HG02840 (cell line): ENCODE data around the gene ETFBKMT.
A peak's percentile ranks its signal among the peaks of the same experiment; 100 is the strongest.
"Not testable (repeated sequence)": the region's sequence is repeated elsewhere in the genome, so short reads cannot be mapped to it uniquely, and the experiment has no call there.

Experiments
- ATAC-seq: cut with Tn5 transposase; IDR thresholded peaks from one replicate; pipeline ENCODE4 v1.9.1; 2021; ENCODE audit warnings: mild to moderate bottlenecking, moderate library complexity, moderate number of reproducible peaks; ENCODE audit not compliant: unreplicated experiment, low FRiP score

ETFBKMT gene

DNA sequence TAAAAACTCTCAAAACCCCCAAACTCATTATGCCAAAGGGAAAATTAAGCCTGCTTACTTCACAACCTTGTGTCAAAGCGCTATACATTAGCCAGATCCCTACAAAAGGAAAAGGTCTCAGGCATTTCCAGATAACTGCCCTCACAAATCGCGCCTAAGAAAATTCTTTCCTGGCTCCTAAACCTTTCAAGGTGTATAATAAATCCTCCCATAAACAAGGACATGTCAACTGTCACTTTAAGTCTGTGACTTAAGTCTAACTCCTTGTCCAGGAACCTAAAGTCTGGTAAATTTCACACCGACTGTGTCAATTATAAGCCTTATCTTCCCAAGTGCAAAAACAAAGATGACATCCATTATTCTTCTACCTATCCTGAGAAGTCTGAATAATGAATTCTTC is 4.3 kb upstream of the ETFBKMT start:
- ATAC-seq = no peak

DNA sequence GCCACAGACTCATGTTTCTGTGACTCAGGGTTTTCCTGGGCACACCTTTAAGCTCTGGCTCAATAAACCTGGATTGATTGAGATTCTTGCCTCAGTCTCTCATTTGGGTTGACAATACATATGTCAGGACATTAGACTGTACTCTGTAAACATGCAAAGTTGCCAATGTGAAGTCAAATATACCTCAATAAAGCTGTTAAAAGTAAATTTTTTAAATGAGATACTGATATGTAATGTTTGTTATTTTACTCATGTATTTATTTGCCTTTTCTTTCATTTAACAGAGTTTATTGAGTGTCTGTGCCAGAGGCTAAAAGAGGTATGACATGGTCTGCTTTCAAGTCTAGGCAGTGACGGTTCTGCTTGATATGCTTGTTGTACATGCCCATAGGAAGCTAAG is 3.7 kb upstream of the ETFBKMT start:
- ATAC-seq = no peak

DNA sequence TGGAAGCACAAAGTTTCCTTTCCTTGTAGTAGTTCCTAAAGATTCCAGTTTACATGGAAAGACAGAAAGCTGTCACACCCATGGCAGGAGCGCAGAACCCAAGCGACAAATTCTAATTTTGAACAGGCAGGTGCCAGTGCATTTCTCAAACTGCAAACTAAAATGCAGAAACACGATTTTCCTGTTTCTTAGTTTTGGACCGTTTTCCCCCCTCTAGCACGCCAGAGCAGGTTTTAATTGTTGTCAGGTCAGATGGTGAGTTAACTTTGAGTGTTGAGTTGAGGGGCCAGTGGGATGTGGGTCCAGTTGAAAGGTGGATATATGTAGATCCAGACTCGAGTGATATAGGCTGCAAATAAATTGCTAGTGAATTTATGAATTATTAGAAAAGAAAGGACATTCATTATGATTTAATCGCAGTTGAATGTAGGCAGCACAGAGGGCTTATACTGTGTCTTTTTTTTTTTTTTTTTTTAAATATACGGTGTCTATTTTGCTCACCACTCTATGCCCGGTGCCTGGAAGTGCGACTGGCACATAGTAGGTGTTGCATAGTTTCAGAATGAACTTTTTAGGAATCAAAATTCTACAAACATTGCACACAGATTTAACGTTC is 909 bp upstream of the ETFBKMT start:
- no peak for ATAC-seq

DNA sequence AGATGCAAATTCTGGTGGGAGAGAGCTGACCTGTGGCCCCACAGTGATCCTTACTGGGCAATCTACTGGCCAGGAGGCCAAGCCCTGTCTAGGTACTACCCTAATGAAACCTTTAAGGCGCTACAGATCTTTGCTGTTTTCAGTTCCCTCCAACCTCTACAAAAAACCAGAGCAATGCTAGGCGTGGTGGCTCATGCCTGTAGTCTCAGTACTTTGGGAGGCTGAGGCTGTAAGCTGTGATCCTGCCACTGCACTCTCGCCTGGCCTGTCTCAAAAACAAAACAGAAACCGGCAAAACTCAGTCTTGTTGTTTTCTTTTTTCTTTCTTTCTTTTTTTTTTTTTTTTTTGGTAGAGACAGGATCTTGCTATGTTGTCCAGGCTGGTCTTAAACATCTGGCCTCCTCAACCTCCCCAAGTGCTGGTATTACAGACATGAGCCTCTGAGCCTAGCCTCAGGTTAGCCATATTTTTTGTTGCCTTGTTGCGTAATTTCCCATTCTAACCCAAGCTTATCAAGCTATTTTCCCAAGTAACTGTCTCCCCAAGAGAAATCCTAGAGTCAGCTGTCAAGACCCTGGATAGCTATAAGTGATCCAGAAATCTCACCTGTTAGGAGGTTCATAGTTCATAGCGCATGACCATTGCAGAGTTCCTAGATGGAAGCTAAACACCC is 2.8 kb downstream of the ETFBKMT start:
- ATAC-seq = no peak

DNA sequence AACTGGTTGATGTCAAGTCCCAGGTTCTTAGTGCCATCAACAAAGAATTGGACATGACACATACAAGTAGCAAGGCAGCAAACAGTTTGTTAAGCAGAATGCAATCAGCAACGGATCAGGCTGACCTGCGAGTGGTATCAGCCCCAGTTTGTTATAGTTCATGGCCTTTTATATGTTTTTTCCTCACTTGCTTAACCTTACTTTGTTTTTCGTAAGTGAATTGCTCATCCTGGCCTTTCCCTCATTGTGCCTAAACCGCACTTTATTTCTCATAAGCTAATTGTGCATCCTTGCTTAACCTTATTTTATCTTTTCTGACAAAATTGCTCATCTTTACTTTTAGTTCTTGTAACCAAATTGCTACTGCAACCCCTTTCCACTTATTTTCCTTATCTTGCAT is 4.1 kb downstream of the ETFBKMT start:
- ATAC-seq = no peak

DNA sequence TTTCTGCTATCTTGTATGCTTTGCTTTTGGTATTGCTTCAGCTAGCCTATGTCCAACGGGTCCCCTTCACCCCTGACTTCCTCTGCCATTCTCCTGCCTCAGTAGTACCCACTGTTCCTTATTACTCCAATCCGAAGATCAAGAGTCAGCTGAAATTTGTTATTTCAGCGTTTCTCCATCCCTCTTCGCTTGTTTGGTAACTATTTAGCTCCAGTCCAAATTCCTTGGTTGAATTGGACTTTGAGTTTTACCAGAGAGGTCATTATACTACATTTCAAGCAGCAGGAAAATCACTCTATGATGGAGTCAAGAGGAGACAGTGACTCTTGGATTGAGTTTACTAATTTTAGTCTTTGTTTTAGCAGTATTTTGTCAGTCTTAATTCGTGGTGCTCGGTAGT is 4.5 kb downstream of the ETFBKMT start:
- no peak for ATAC-seq

DNA sequence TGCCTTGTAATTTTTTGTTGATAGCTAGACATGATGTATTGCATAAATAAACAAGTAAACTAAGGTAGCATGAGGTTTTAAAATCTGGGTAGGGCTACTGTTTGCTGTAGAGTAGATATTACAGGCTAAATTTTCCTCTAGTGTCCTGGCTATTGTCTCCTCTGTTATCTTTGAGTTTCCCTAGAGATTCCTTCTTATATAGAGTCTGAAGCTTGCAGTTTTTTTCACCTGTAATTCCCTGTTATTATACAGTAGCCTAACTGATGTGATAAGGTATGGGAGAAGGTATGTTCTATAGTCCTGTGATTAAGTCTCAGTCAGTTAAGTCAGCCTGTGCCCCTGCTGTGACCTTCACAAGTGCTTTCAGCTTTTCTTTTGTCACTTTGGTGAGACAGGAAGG is 9.5 kb downstream of the ETFBKMT start:
- no peak for ATAC-seq

DNA sequence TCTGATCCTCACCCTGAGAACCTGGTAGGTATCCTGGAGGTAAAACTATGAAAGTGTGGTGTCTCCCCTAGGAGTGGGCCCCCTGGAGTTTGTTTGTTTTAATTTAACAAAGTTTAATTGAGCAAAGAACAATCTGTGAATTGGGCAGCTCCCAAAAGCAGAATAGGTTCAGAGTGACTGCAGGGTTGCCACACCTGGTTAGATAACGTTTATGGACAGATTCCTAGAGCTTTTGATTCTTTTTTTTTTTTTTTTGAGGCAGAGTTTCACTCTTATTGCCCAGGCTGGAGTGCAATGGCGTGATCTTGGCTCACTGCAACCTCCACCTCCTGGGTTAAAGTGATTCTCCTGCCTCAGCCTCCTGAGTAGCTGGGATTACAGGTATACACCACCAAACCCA is 10.1 kb downstream of the ETFBKMT start:
- not testable (repeated sequence) for ATAC-seq

DNA sequence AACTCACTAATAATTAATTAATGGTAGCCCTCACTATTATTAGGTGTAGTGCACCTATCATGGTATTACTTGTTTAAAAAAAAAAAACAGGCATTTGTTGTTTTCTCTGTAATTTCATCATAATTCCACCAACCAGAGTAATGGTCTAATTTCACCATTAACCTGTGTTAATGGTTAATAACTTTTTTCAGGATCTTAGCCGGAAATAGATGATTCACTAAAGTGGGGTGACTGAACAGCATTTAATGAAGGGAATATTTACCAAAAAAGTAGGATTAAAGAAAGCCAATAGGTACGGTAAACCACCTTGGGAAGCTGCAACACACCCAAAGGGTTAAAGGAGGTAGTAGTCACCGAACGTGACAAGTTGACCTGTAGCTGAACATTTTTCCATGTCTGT is 13.0 kb downstream of the ETFBKMT start:
- ATAC-seq = no peak

DNA sequence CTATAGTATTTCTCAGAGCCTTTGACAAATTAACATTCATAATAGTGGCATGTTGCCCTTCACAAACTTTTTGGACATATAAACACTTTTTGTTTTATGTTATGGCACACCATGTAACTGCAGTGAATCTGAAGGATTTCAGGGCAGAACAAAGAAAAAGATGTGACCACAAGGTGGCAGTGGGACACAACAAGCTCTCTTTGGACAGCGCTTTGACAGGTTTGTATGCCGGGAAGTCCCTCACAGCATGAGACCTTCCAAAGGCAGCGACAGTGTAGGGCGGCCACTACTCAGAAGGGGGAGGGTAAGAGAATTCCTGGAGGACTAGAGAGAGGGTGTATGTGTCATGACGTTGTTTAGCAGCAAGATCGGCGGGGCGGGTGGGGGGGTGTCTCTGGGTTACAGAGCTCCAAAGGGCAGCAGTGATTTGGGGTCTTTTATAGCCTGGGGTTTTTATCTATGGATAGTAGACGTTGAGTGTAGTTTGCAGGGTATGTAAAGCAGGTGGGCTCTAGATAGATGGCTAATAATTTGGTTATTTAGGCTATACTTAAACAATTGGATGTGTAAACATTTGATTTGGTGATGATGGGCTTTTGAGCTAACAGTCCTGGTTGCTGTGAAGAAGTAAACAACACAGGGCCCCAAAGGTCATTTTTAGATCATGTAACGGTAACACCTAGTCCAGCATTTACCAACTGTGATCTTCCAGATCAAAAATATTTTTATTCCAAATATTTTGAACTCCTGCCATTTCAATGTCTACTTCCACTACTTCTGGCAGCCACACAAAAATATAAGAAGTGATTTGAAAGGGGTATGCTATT is 22.9 kb downstream of the ETFBKMT start:
- ATAC-seq = peak; percentile 75

DNA sequence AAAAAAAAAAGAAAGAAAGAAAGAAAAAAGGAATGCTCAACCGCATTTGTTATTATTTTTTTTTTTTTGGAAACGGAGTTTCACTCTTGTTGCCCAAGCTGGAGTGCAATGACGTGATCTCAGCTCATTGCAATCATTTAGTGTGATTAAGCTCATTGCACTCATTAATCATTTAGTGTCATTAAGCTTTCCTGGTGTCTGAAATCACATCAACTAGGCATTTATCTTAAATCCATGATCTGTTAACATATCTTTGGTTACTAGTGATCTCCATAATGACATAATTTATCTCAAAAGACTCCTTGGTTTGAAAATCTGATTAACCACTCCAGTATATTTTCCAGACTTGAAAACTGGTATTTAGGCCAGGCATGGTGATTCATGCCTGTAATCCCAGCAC is 26.3 kb downstream of the ETFBKMT start:
- ATAC-seq = no peak

DNA sequence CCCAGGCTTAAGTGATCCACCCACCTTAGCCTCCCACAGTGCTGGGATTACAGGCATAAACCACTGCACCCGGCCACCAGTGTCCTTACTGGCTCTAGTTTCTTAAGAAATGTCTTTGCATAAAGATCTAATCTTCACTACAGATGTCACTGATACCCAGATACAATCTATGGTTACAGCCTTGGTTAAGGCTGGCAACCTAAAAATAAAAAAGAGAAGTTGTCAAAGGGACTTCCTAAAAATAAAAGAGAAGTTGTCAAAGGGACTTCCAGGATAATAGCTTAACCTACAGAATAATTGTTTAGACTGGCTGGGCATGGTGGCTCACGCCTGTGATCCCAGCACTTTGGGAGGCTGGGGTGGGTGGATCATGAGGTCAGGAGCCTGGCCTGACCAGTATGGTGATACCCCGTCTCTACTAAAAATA is 27.6 kb downstream of the ETFBKMT start:
- peak; percentile 57 for ATAC-seq

DNA sequence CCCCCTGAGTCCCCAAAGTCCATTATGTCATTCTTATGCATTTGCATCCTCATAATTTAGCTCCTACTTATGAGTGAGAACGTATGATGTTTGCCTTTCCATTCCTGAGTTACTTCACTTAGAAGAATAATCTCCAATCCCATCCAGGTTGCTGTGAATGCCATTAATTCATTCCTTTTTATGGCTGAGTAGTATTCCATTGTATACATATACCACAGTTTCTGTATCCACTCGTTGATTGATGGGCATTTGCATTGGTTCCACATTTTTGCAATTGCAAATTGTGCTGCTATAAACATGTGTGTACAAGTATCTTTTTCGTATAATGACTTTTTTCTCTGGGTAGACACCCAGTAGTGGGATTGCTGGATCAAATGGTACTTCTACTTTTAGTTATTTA is 30.4 kb downstream of the ETFBKMT start:
- not testable (repeated sequence) for ATAC-seq

DNA sequence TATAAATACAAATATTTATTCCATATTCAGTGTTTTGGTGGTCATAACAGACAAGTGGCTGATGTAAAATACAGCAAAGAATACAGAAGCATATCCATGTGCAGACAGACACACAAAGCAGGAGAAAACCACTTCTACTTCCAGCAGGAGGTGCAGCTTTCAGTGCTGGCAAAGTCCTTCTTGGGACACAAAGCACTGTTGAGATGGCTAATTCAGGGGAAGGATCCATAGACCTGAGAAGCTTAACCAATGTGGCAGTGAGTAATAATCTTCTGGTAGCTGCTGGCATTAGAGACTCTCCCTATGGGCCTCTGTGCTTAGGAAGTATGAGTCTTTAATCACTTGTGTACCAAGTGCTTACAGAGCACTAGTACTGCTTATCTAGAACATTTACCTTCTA is 42.6 kb downstream of the ETFBKMT start:
- ATAC-seq = no peak

DNA sequence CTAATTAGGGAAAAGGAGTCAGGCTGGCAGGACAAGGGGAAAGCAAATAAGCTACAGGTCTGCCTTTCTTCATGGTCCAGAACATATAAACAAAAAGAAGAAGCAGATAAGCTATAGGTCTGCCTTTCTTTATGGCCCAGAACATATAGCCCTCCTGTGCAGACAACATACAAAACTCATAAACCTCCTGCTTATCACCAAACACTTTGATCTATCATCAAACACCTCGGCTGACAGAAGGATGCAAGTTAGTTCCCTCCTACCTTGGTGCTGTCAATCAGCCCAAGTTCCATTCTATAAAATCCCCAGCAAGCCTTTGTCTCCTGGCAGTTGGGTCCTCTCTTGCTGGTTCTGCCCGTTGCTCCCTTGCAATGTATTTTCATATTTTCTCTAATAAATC is 46.1 kb downstream of the ETFBKMT start:
- no peak for ATAC-seq

DNA sequence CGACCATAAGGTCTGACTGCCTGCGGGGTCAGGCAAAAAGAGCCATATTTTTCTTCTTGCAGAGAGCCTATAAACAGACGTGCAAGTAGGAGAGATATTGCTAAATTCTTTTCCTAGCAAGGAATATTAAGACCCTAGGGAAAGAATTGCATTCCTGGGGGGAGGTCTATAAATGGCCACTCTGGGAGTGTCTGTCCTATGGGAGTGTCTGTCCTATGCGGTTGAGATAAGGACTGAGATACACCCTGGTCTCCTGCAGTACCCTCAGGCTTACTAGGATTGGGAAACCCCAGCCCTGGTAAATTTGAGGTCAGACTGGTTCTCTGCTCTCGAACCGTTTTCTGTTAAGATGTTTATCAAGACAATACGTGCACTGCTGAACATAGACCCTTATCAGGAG is 48.6 kb downstream of the ETFBKMT start:
- ATAC-seq = not testable (repeated sequence)

DNA sequence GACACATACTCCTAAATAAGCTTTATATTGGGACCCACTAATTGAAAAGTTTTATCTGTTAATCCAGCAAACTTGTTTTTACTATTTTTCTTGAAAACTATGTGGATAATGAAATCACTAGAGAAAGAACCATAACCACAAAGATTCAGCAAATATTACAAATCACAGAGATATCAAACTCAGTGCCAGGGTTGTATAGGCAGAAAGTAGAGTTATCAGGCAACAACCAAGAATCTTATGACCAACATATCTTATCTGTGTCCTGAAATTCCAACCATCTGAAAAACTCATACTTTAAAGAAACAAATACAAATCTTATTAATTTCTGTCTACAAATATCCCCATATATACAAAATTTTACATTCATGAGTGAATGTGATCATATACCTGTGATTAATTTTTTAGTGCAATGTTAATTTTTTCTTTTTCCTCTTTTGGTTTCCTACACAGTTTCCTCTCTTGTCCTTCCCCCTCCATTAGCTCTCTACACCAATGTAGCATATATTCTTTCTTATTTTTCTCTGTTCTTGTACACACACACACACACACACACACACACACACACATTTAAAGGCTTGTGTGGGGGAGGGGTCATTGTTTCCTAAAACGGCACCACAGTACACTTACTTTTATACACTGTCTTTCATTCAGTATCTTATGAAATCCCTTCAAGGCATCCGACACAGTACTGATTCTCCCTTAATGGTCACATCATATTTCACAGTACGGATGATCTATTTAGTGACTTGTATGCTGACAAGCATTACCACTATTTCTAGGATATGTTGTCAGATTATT is 50.7 kb downstream of the ETFBKMT start:
- ATAC-seq = no peak

DNA sequence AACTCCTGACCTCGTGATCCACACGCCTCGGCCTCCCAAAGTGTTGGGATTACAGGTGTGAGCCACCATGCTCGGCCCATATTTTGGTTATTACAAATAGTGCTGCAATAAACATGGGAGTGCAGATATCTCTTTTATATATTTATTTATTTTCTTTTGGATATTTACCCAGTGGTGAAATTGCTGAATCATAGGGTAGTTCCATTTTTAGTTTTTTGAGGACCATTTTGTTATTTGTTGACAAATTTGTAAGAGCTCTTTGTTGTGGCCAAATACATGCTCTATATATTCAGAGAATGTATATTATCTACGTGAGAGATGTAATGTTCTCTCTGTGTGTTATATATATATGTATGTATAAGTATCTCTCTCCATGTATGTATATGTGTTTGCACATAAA is 53.4 kb downstream of the ETFBKMT start:
- ATAC-seq = no peak

DNA sequence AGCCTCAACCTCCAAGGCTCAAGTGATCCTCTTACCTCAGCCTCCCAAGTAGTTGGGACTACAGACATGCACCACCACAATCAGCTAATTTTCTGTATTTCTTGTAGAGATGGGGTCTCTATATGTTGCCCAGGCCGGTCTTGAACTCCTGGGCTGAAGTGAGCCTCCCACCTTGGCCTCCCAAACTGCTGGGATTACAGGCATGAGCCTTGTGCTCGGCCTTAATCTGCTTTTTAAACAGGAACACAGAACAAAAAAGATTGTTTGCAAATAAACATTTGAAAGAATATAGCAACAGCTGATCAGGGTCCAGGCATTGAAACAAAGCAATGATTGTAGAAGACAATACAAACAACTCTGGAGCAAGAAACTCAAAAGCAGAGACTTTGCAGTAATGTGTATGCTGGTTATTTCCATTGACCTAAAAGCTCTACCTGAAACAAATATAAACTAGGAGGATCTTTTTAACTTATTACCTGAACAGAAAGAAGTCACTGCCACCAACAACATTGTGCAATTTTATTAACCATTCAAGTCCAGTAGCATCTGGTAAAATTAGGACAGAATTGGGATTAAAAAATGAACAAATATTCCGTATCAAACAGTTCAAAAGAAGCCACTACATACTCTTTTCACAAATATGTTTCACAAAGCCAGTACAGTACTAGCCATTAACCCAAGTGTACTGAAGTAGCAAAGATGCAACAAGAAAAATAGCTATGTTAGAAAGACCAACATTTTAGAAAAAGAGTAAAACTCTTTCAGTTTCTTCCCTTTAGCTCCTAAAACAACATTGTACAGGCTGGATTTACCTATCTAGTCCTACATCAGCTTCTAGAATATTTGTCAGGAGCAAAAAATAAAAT is 55.2 kb downstream of the ETFBKMT start:
- peak; percentile 30 for ATAC-seq

DNA sequence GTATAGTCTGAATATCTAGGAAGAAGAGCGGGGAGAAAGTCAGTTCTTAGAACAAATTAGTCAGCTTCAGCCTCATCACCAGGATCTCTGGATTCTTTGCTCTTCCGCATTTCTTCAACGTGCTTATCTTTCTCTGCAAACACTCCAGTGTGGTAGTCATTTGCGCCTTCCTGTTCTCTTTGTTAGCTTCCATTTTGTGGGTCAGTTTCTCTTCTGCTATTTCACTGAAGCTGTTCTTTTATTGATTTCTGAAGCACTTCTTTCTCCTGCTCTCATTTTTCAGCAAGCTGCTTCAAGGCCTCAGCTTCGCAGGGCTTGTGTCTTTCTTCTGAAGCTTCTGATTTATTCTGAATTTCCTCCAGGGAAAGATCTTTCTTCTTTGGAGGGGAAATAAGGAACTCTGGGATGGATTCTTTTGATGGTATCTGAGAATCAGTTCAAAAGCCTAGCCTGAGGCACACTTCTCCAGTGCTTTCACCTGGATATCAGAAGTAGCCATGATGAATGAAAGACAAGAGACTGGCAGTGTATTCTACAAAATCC is 55.9 kb downstream of the ETFBKMT start:
- peak; percentile 75 for ATAC-seq
